GM23338 (cell line): Measurements from ENCODE around the gene IGF2R. TPM values are rescaled to one million over a fixed set of nuclear protein-coding genes. Genes with fewer than 3 reads are reported as not detected.

Experiments
- ATAC-seq: fragments of 200-7000 bp; cut with Tn5 transposase; 3 replicates; pipeline ENCODE4 v1.9.1; 2020
- DNase-seq: peaks from one replicate; pipeline ENCODE4 v3.0.0-alpha.2; 2015; ENCODE audit warnings: low spot score
- H2AFZ ChIP-seq: fragments of 200-600 bp; sonication (generic); 2 replicates; pipeline ENCODE4 v1.8.0; 2016; ENCODE audit warnings: antibody characterized with exemption, mild to moderate bottlenecking, moderate library complexity
- H3F3A ChIP-seq: fragments of 200-600 bp; sonication (generic); replicated peaks from 2 replicates; pipeline ENCODE4 v1.8.0; 2017; ENCODE audit warnings: antibody characterized with exemption, mixed run types, low read depth
- H3K27ac ChIP-seq: fragments of 200-600 bp; sonication (generic); 2 replicates; pipeline ENCODE4 v1.6.1; 2016; ENCODE audit warnings: low read depth
- H3K27me3 ChIP-seq: fragments of 200-600 bp; sonication (generic); 2 replicates; pipeline ENCODE4 v1.8.0; 2016; ENCODE audit warnings: mild to moderate bottlenecking, mixed run types, moderate library complexity; ENCODE audit not compliant: insufficient read depth
- H3K36me3 ChIP-seq: fragments of 200-600 bp; sonication (generic); 2 replicates; pipeline ENCODE4 v1.8.0; 2016; ENCODE audit warnings: mild to moderate bottlenecking; ENCODE audit not compliant: insufficient read depth
- H3K4me1 ChIP-seq: fragments of 200-600 bp; sonication (generic); 2 replicates; pipeline ENCODE4 v1.8.0; 2016; ENCODE audit warnings: mild to moderate bottlenecking, moderate library complexity; ENCODE audit not compliant: insufficient read depth
- H3K4me2 ChIP-seq: fragments of 200-600 bp; sonication (generic); 2 replicates; pipeline ENCODE4 v1.7.1; 2017; ENCODE audit warnings: mixed run types
- H3K4me3 ChIP-seq: fragments of 200-600 bp; sonication (generic); 2 replicates; pipeline ENCODE4 v1.6.1; 2016; ENCODE audit warnings: mixed run types
- H3K79me2 ChIP-seq: fragments of 200-600 bp; sonication (generic); replicated peaks from 2 replicates; pipeline ENCODE4 v1.8.0; 2017; ENCODE audit warnings: mild to moderate bottlenecking; ENCODE audit not compliant: insufficient read depth
- H3K9me2 ChIP-seq: fragments of 200-600 bp; sonication (generic); 2 replicates; pipeline ENCODE4 v1.8.0; 2017; ENCODE audit not compliant: insufficient read depth
- H4K20me1 ChIP-seq: fragments of 200-600 bp; sonication (generic); replicated peaks from 2 replicates; pipeline ENCODE4 v1.8.0; 2017; ENCODE audit warnings: mild to moderate bottlenecking; ENCODE audit not compliant: insufficient read depth
- H3K27ac Mint-ChIP-seq: 2 replicates; pipeline ENCODE4 v1.8.0; 2020; ENCODE audit warnings: inconsistent platforms, mild to moderate bottlenecking, moderate library complexity, mixed read lengths
- H3K27me3 Mint-ChIP-seq: 3 replicates; pipeline ENCODE4 v1.8.0; 2022; ENCODE audit warnings: low read depth, mild to moderate bottlenecking, moderate library complexity, mixed read lengths, inconsistent platforms; ENCODE audit not compliant: insufficient read depth, poor library complexity
- H3K36me3 Mint-ChIP-seq: 3 replicates; pipeline ENCODE4 v1.8.0; 2021; ENCODE audit warnings: low read depth, mild to moderate bottlenecking, inconsistent platforms, moderate library complexity, mixed read lengths
- H3K4me1 Mint-ChIP-seq: 3 replicates; pipeline ENCODE4 v1.8.0; 2020; ENCODE audit warnings: mild to moderate bottlenecking, inconsistent platforms, mixed read lengths
- H3K4me3 Mint-ChIP-seq: 3 replicates; pipeline ENCODE4 v1.8.0; 2021; ENCODE audit warnings: moderate library complexity, mild to moderate bottlenecking, inconsistent platforms, mixed read lengths
- H3K9me3 Mint-ChIP-seq: 3 replicates; pipeline ENCODE4 v1.8.0; 2020; ENCODE audit warnings: moderate library complexity, mild to moderate bottlenecking, inconsistent platforms, mixed read lengths
- CREB1 ChIP-seq: fragments of 250-450 bp; sonication (Bioruptor Pico); IDR thresholded peaks from 2 replicates; pipeline ENCODE4 v1.5.0; 2020; ENCODE audit warnings: low read depth, mild to moderate bottlenecking, moderate library complexity
- EZH2 ChIP-seq: fragments of 200-600 bp; sonication (generic); IDR thresholded peaks from one replicate; pipeline ENCODE4 v1.8.0; 2017; ENCODE audit warnings: antibody characterized with exemption, mild to moderate bottlenecking, low read depth; ENCODE audit not compliant: unreplicated experiment
- EZH2phosphoT487 ChIP-seq: fragments of 200-600 bp; sonication (generic); IDR thresholded peaks from one replicate; pipeline ENCODE4 v1.8.1; 2018; ENCODE audit warnings: antibody characterized with exemption; ENCODE audit not compliant: unreplicated experiment
- JUNB ChIP-seq: IDR thresholded peaks from one replicate; pipeline ENCODE4 v1.6.1; 2016; ENCODE audit warnings: antibody characterized with exemption; ENCODE audit not compliant: unreplicated experiment
- NANOG ChIP-seq: IDR thresholded peaks from 2 replicates; pipeline ENCODE4 v1.6.1; 2016; ENCODE audit warnings: antibody characterized with exemption, borderline replicate concordance
- POLR2AphosphoS5 ChIP-seq: IDR thresholded peaks from 2 replicates; pipeline ENCODE4 v1.6.1; 2016; ENCODE audit warnings: antibody characterized with exemption, low read depth
- STAT1 ChIP-seq: IDR thresholded peaks from one replicate; pipeline ENCODE4 v1.6.1; 2016; ENCODE audit warnings: antibody characterized with exemption; ENCODE audit not compliant: unreplicated experiment
- ZNF114 ChIP-seq: fragments of 250-450 bp; sonication (Bioruptor Pico); IDR thresholded peaks from 2 replicates; pipeline ENCODE4 v1.5.0; 2020; ENCODE audit warnings: mild to moderate bottlenecking, moderate library complexity
- ZNF331 ChIP-seq: fragments of 250-450 bp; sonication (Bioruptor Pico); IDR thresholded peaks from 2 replicates; pipeline ENCODE4 v1.5.0; 2020; ENCODE audit warnings: low read depth, mild to moderate bottlenecking, moderate library complexity
- polyA plus RNA-seq: library from polyadenylated mRNA; unstranded; fragments of >200 nt; fragmentation: Nextera tagmentation; extraction: Ambion mirVana; gene quantifications from 2 replicates; pipeline ENCODE4 v1.2.1, GENCODE V29; 2016
- total RNA-seq: library from RNA; depleted of rRNA; stranded (reverse); fragments of >200 nt; shearing (Covaris generic); gene quantifications from 2 replicates; pipeline ENCODE4 v1.2.3, GENCODE V29; 2014
- TF ChIP-seq, protein P1 (sequence below): IDR thresholded peaks from 2 replicates; pipeline ENCODE4 v1.6.1; 2016; ENCODE audit warnings: antibody characterized with exemption
- TF ChIP-seq, protein P2 (sequence below): IDR thresholded peaks from one replicate; pipeline ENCODE4 v1.6.1; 2018; ENCODE audit warnings: antibody characterized with exemption; ENCODE audit not compliant: unreplicated experiment
- TF ChIP-seq, protein P3 (sequence below), 2 experiments: fragments of 200-600 bp in 1 of 2; sonication (generic) in 1 of 2; conservative IDR thresholded peaks; 2 replicates each; pipeline versions ENCODE4 v1.5.1 to v1.6.1; 2016 to 2017; ENCODE audit warnings: antibody characterized with exemption in 2 of 2, low read depth in 2 of 2, mild to moderate bottlenecking in 2 of 2, moderate library complexity in 1 of 2

The IGF2R gene
- total and polyA plus RNA-seq, 2 experiments from 2014 or later, result 12.5 to 76.4 TPM

DNA sequence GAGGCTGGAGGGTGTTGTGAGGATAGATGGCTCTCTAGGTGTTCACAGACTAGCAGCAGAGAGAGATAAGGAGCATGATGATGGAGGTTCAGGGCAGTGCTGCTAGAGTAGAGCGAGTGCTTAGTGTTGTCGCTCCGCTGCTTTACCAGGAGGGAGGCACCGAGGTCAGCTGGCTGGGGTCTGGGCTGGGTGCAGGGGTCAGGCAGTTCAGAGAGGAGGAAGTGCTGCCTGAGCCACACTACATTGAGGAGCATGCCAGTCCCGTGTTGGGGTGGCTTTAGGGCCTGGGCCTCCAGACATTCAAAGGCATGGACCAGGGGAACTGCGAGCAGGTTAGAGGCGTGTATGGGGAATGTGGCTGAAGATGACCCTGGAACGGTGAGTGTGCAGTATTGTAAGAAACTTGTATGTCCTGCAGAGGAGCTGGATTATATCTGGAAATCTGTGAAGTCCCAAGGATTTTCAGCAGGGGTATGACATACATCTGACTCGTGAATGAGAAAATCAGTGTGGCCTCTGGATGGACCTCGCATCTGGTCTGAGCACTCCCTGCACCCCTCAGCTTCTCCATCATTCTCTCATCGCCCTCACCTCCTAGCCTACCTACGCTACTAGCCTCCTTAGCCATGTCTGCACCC lies 66.9 kb downstream of the IGF2R start:
- peaks cover 57% of the 10 kb centered on the region for H3K36me3 Mint-ChIP-seq
- no peak overlapping the region for H3K4me3 Mint-ChIP-seq

DNA sequence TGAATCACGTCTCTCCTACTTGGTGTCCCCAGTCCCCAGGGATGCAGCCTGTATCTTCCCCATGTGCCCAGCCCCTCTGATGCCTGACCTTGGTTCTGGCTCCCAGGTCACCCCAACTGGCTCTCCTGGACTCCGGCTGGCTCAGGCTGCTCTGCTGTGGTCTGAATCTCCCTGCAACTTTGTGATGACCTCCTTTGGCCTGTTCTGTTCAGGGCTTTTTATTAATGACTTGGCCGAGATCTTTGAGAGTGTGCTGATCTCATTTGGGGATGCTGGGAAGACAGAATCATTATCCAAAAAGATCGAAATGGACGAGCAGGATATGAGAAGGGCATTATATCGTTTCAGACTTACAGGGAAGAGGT lies 67.4 kb downstream of the IGF2R start:
- Mint-ChIP-seq H3K4me3 (no peak overlapping the region), H3K27me3 (peaks cover 6% of the 10 kb centered on the region), H3K27ac (no peak overlapping the region), H3K4me1 (no peaks in the 10 kb centered on the region), H3K36me3 (peaks cover 60% of the 10 kb centered on the region), H3K9me3 (no peaks in the 10 kb centered on the region)
- Histone ChIP-seq H3K27me3 (no peaks in the 10 kb centered on the region), H4K20me1 (peaks cover 4% of the 10 kb centered on the region; the same call in 1 of the 2 replicates), H2AFZ (no peak overlapping the region), H3K4me3 (no peak overlapping the region), H3K27ac (no peak overlapping the region), H3K9me2 (no peaks in the 10 kb centered on the region), H3K79me2 (no peaks in the 10 kb centered on the region), H3F3A (no peaks in the 10 kb centered on the region), H3K4me1 (no peaks in the 10 kb centered on the region), H3K36me3 (peaks cover 11% of the 10 kb centered on the region; the same call in 1 of the 2 replicates), H3K4me2 (no peak overlapping the region)
- DNase-seq, result no peak
- no peak for ATAC-seq
- no peak for TF ChIP-seq ZNF331 (CRISPR knock-in tag)
- no peak for TF ChIP-seq POLR2AphosphoS5
- no peak for TF ChIP-seq CREB1 (CRISPR knock-in tag)
- TF ChIP-seq, protein P1, sequence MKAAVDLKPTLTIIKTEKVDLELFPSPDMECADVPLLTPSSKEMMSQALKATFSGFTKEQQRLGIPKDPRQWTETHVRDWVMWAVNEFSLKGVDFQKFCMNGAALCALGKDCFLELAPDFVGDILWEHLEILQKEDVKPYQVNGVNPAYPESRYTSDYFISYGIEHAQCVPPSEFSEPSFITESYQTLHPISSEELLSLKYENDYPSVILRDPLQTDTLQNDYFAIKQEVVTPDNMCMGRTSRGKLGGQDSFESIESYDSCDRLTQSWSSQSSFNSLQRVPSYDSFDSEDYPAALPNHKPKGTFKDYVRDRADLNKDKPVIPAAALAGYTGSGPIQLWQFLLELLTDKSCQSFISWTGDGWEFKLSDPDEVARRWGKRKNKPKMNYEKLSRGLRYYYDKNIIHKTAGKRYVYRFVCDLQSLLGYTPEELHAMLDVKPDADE, result no peak
- TF ChIP-seq NANOG, result no peak
- TF ChIP-seq, protein P2, sequence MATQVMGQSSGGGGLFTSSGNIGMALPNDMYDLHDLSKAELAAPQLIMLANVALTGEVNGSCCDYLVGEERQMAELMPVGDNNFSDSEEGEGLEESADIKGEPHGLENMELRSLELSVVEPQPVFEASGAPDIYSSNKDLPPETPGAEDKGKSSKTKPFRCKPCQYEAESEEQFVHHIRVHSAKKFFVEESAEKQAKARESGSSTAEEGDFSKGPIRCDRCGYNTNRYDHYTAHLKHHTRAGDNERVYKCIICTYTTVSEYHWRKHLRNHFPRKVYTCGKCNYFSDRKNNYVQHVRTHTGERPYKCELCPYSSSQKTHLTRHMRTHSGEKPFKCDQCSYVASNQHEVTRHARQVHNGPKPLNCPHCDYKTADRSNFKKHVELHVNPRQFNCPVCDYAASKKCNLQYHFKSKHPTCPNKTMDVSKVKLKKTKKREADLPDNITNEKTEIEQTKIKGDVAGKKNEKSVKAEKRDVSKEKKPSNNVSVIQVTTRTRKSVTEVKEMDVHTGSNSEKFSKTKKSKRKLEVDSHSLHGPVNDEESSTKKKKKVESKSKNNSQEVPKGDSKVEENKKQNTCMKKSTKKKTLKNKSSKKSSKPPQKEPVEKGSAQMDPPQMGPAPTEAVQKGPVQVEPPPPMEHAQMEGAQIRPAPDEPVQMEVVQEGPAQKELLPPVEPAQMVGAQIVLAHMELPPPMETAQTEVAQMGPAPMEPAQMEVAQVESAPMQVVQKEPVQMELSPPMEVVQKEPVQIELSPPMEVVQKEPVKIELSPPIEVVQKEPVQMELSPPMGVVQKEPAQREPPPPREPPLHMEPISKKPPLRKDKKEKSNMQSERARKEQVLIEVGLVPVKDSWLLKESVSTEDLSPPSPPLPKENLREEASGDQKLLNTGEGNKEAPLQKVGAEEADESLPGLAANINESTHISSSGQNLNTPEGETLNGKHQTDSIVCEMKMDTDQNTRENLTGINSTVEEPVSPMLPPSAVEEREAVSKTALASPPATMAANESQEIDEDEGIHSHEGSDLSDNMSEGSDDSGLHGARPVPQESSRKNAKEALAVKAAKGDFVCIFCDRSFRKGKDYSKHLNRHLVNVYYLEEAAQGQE, result no peak
- TF ChIP-seq JUNB, result no peak
- no peak for TF ChIP-seq EZH2phosphoT487
- TF ChIP-seq EZH2, result no peak
- no peak for TF ChIP-seq STAT1
- TF ChIP-seq, protein P3, sequence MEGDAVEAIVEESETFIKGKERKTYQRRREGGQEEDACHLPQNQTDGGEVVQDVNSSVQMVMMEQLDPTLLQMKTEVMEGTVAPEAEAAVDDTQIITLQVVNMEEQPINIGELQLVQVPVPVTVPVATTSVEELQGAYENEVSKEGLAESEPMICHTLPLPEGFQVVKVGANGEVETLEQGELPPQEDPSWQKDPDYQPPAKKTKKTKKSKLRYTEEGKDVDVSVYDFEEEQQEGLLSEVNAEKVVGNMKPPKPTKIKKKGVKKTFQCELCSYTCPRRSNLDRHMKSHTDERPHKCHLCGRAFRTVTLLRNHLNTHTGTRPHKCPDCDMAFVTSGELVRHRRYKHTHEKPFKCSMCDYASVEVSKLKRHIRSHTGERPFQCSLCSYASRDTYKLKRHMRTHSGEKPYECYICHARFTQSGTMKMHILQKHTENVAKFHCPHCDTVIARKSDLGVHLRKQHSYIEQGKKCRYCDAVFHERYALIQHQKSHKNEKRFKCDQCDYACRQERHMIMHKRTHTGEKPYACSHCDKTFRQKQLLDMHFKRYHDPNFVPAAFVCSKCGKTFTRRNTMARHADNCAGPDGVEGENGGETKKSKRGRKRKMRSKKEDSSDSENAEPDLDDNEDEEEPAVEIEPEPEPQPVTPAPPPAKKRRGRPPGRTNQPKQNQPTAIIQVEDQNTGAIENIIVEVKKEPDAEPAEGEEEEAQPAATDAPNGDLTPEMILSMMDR (conservative IDR thresholded peaks at IDR 0.05; ENCODE audit: low read depth in 2 of 2), result no peak
- no peak for TF ChIP-seq ZNF114

More for the DNA sequence above, 66.9 kb downstream of the IGF2R start:
- TF ChIP-seq POLR2AphosphoS5 (no peak), NANOG (no peak), ZNF114 (no peak), CREB1 (CRISPR knock-in tag) (no peak)
- Histone ChIP-seq H3K9me2 (no peaks in the 10 kb centered on the region), H3K4me1 (no peaks in the 10 kb centered on the region), H3K4me3 (no peak overlapping the region), H3K27me3 (no peaks in the 10 kb centered on the region), H3K79me2 (no peaks in the 10 kb centered on the region), H3K27ac (no peak overlapping the region), H4K20me1 (peaks cover 8% of the 10 kb centered on the region; the same call in 1 of the 2 replicates), H3K36me3 (peaks cover 11% of the 10 kb centered on the region; the same call in 1 of the 2 replicates), H2AFZ (no peak overlapping the region), H3F3A (no peaks in the 10 kb centered on the region), H3K4me2 (no peak overlapping the region)
- H3K27ac Mint-ChIP-seq, result no peak overlapping the region; the same call in 1 of the 2 replicates
- H3K27me3 Mint-ChIP-seq, result peaks cover 6% of the 10 kb centered on the region
- ATAC-seq (no peak), DNase-seq (no peak)
- no peaks in the 10 kb centered on the region for H3K4me1 Mint-ChIP-seq
- H3K9me3 Mint-ChIP-seq, result no peaks in the 10 kb centered on the region
